Hepatocyte (in vitro differentiated cells): ENCODE results near the gene SGPL1. TPM values are rescaled to one million over a fixed set of nuclear protein-coding genes. Genes with fewer than 3 reads are reported as not detected.

Source experiments
- DNase-seq: peaks from one replicate; pipeline ENCODE4 v3.0.0-alpha.2; 2016; ENCODE audit warnings: low spot score
- H2AFZ ChIP-seq: fragments of 200-600 bp; sonication (generic); 2 replicates; pipeline ENCODE4 v1.6.0; 2016; ENCODE audit warnings: antibody characterized with exemption, mild to moderate bottlenecking
- H3K27ac ChIP-seq: fragments of 200-600 bp; sonication (generic); 2 replicates; pipeline ENCODE4 v1.5.1; 2016; ENCODE audit warnings: mild to moderate bottlenecking
- H3K27me3 ChIP-seq: fragments of 200-600 bp; sonication (generic); 2 replicates; pipeline ENCODE4 v1.6.1; 2016
- H3K36me3 ChIP-seq: fragments of 200-600 bp; sonication (generic); replicated peaks from 2 replicates; pipeline ENCODE4 v1.5.1; 2016; ENCODE audit warnings: low read depth; ENCODE audit not compliant: insufficient read depth
- H3K4me1 ChIP-seq: fragments of 200-600 bp; sonication (generic); 2 replicates; pipeline ENCODE4 v1.5.1; 2016; ENCODE audit warnings: mild to moderate bottlenecking, moderate library complexity; ENCODE audit not compliant: insufficient read depth
- H3K4me2 ChIP-seq: fragments of 200-600 bp; sonication (generic); 2 replicates; pipeline ENCODE4 v1.6.0; 2016
- H3K4me3 ChIP-seq: fragments of 200-600 bp; sonication (generic); 2 replicates; pipeline ENCODE4 v1.5.1; 2016; ENCODE audit warnings: mild to moderate bottlenecking
- H3K79me2 ChIP-seq: fragments of 200-600 bp; sonication (generic); 2 replicates; pipeline ENCODE4 v1.6.0; 2017; ENCODE audit warnings: mild to moderate bottlenecking
- H3K9me2 ChIP-seq: fragments of 200-600 bp; sonication (generic); replicated peaks from 2 replicates; pipeline ENCODE4 v1.6.0; 2017; ENCODE audit warnings: mild to moderate bottlenecking; ENCODE audit not compliant: insufficient read depth
- H3K9me3 ChIP-seq: fragments of 200-600 bp; sonication (generic); 2 replicates; pipeline ENCODE4 v1.5.1; 2016; ENCODE audit warnings: low read depth, mild to moderate bottlenecking
- H4K20me1 ChIP-seq: fragments of 200-600 bp; sonication (generic); 2 replicates; pipeline ENCODE4 v1.6.0; 2016; ENCODE audit warnings: mild to moderate bottlenecking; ENCODE audit not compliant: insufficient read depth, poor library complexity, severe bottlenecking
- EZH2 ChIP-seq: fragments of 200-600 bp; sonication (generic); IDR thresholded peaks from 2 replicates; pipeline ENCODE4 v1.6.1; 2016; ENCODE audit warnings: antibody characterized with exemption, mild to moderate bottlenecking, borderline replicate concordance
- EZH2phosphoT487 ChIP-seq: fragments of 200-600 bp; sonication (generic); IDR thresholded peaks from one replicate; pipeline ENCODE4 v1.6.1; 2018; ENCODE audit warnings: antibody characterized with exemption, mild to moderate bottlenecking, low read depth, moderate library complexity; ENCODE audit not compliant: unreplicated experiment, severe bottlenecking
- WGBS: methylation state at CpG from one replicate; pipeline ENCODE4 v1.1.6; 2016; ENCODE audit warnings: low lambda C conversion rate; ENCODE audit errors: missing lambda C conversion rate; 5-methylcytosine and 5-hydroxymethylcytosine counted together
- polyA plus RNA-seq: library from polyadenylated mRNA; unstranded; fragments of >200 nt; fragmentation: Nextera tagmentation; extraction: Ambion mirVana; gene quantifications from 2 replicates; pipeline ENCODE4 v1.2.1, GENCODE V29; 2016
- total RNA-seq: library from RNA; depleted of rRNA; stranded (reverse); fragments of >200 nt; gene quantifications from 2 replicates; pipeline ENCODE4 v1.2.3, GENCODE V29; 2014
- TF ChIP-seq, protein P1 (sequence below): fragments of 200-600 bp; sonication (generic); IDR thresholded peaks from 2 replicates; pipeline ENCODE4 v1.5.1; 2016; ENCODE audit warnings: antibody characterized with exemption, mild to moderate bottlenecking; ENCODE audit not compliant: poor library complexity

The SGPL1 gene
- total and polyA plus RNA-seq, 2 experiments from 2014 or later = 20.2 to 43.5 TPM

GRCh38 chr10:70901276-70901878 lies 85.6 kb downstream of the SGPL1 start:
- WGBS = 94% methylated on average over 13 of the region's 13 CpGs
- Histone ChIP-seq H2AFZ (no peak overlapping the region), H3K4me3 (no peak overlapping the region), H3K9me2 (no peaks in the 10 kb centered on the region), H3K79me2 (no peaks in the 10 kb centered on the region), H3K27ac (no peak overlapping the region), H3K27me3 (no peaks in the 10 kb centered on the region), H3K4me1 (no peaks in the 10 kb centered on the region), H3K36me3 (no peaks in the 10 kb centered on the region), H3K4me2 (no peak overlapping the region), H3K9me3 (no peaks in the 10 kb centered on the region), H4K20me1 (no peaks in the 10 kb centered on the region)
- no peak for DNase-seq
- TF ChIP-seq, protein P1, sequence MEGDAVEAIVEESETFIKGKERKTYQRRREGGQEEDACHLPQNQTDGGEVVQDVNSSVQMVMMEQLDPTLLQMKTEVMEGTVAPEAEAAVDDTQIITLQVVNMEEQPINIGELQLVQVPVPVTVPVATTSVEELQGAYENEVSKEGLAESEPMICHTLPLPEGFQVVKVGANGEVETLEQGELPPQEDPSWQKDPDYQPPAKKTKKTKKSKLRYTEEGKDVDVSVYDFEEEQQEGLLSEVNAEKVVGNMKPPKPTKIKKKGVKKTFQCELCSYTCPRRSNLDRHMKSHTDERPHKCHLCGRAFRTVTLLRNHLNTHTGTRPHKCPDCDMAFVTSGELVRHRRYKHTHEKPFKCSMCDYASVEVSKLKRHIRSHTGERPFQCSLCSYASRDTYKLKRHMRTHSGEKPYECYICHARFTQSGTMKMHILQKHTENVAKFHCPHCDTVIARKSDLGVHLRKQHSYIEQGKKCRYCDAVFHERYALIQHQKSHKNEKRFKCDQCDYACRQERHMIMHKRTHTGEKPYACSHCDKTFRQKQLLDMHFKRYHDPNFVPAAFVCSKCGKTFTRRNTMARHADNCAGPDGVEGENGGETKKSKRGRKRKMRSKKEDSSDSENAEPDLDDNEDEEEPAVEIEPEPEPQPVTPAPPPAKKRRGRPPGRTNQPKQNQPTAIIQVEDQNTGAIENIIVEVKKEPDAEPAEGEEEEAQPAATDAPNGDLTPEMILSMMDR = no peak
- TF ChIP-seq EZH2 (no peak), EZH2phosphoT487 (no peak)

DNA sequence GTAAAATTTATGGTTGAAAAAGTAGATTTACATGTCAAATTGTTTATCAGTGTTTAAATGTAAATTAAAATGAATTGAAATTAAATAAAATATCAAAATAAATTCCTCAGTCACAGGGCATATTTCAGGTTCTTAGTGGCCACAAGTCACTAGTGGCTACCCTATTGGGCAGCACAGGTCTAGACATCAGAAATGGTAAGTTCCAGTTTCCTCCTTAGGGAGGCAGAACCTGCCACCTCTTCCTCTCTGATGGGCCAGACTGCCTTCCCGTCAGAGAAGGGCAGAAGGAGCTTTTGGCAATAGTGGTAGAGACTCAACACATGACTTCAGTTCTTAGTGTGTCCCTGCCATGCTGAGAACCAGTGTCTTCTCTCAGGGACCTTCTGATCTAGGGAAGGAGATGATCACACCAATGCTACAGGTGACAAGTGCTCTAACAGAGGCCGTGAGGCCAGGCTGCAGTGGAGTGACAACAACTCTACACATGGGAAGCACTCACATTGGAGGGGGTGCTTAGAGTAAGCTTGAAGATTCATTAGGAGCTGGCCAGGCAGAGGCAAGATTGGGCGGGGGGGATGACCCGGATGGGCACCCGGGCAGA lies 87.0 kb downstream of the SGPL1 start:
- Histone ChIP-seq H3K4me1 (no peaks in the 10 kb centered on the region), H3K27me3 (no peaks in the 10 kb centered on the region), H3K36me3 (no peaks in the 10 kb centered on the region), H4K20me1 (no peaks in the 10 kb centered on the region), H3K27ac (no peak overlapping the region), H2AFZ (no peak overlapping the region), H3K79me2 (no peaks in the 10 kb centered on the region), H3K4me2 (no peak overlapping the region), H3K9me3 (no peaks in the 10 kb centered on the region), H3K4me3 (no peak overlapping the region), H3K9me2 (no peaks in the 10 kb centered on the region)
- 88% methylated on average over 5 of the region's 5 CpGs for WGBS
- TF ChIP-seq, protein P1 = no peak
- TF ChIP-seq EZH2 = no peak
- no peak for TF ChIP-seq EZH2phosphoT487
- no peak for DNase-seq

- H3K79me2 ChIP-seq = no peaks in the 10 kb centered on the region
- no peaks in the 10 kb centered on the region for H4K20me1 ChIP-seq
- H3K4me3 ChIP-seq = no peak overlapping the region
- TF ChIP-seq EZH2 (no peak), EZH2phosphoT487 (no peak)
- TF ChIP-seq, protein P1 = peak; percentile 85
- no peaks in the 10 kb centered on the region for H3K9me3 ChIP-seq
- no peaks in the 10 kb centered on the region for H3K9me2 ChIP-seq
- no peaks in the 10 kb centered on the region for H3K27me3 ChIP-seq
- H3K4me2 ChIP-seq = no peak overlapping the region
- no peak overlapping the region for H3K27ac ChIP-seq
- H3K36me3 ChIP-seq = no peaks in the 10 kb centered on the region
- H2AFZ ChIP-seq = no peak overlapping the region
- 60% methylated on average over 14 of the region's 14 CpGs for WGBS
- peak; percentile 71 for DNase-seq
- H3K4me1 ChIP-seq = no peaks in the 10 kb centered on the region
Measured at GRCh38 chr10:70903262-70903921, 87.6 kb downstream of the SGPL1 start.
